AG04450 (cell line): ENCODE data around the gene BTNL2. TPM values are rescaled to one million over a fixed set of nuclear protein-coding genes. Genes with fewer than 3 reads are reported as not detected.

Experiments used
- CTCF ChIA-PET: fragments of 300-600, 350-600 bp; formaldehyde crosslinking; extraction: SDS; loops from one replicate; lab custom pipeline; 2022; ENCODE audit warnings: antibody characterized with exemption, inconsistent platforms; lab: Charles Lee
- POLR2A ChIA-PET: fragments of 350-600 bp; formaldehyde crosslinking; extraction: SDS; loops from one replicate; lab custom pipeline; 2021; ENCODE audit warnings: antibody characterized with exemption, inconsistent platforms; lab: Yijun Ruan, JAX
- DNase-seq: peaks from one replicate; pipeline ENCODE4 v3.0.0-alpha.2; 2011; ENCODE audit warnings: low read depth, low spot score
- H3K27ac ChIP-seq: one replicate; pipeline ENCODE4 v1.5.1; 2012; ENCODE audit warnings: low read depth, low read length, control low read depth
- H3K27me3 ChIP-seq: one replicate; pipeline ENCODE4 v1.6.0; 2012; ENCODE audit warnings: low read length; ENCODE audit not compliant: control insufficient read depth, insufficient read depth
- H3K4me3 ChIP-seq: 2 replicates; pipeline ENCODE4 v1.5.1; 2011; ENCODE audit warnings: mild to moderate bottlenecking, low read depth, low read length, control low read depth
- H3K9me3 ChIP-seq: 2 replicates; pipeline ENCODE4 v1.5.1; 2012; ENCODE audit warnings: low read length; ENCODE audit not compliant: control insufficient read depth, insufficient read depth
- CTCF ChIP-seq: IDR thresholded peaks from 2 replicates; pipeline ENCODE4 v1.5.1; 2011; ENCODE audit warnings: low read depth, low read length, control low read depth, inconsistent platforms
- polyA plus RNA-seq: library from polyadenylated mRNA; depleted of rRNA; stranded (reverse); fragments of >200 nt; gene quantifications from 2 replicates; pipeline ENCODE4 v1.2.3, GENCODE V29; 2011

Gene BTNL2
- polyA plus RNA-seq, 1 experiment = not detected

DNA sequence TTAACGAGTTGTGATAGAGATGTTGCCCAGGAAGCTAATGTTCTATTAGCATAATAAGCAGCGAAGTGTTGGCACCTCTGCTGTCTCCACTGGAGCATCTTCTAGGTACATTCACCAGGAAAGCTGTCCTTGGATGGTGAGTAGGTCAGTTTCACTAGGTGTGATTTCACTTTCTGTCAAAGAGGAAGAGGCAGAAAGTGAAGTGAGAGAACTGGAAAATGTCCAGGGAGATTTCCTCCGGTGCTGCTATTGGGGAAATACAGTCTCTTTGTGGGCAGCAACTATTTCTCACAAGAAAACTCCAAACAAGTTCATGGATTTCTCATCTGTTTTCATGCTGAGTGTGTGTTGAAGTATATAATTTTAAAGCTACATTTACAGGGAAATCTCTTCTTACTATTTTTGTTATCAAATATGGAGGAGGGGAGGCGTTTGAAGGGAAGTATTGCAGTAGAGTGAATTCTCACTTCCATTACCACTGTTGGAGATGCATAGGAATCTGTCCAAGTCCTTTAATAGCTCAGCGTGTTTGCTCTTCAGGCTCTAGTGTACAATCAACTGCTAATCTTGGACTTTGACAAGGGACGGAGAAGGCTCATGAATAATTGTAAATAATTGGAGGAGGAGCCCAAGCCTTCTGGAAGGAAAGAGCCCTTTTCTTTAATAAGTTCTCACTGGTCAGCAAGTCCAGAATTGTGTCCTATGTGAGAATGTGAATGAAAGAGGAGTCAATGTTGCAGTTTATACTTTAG is 19.2 kb downstream of the BTNL2 start:
- TF ChIP-seq CTCF = no peak
- H3K27me3 ChIP-seq = no peaks in the 10 kb centered on the region
- no peak overlapping the region for H3K27ac ChIP-seq
- no peak overlapping the region for H3K4me3 ChIP-seq
- CTCF ChIA-PET = interaction anchor here (0.6 kb wide), 1 partner anchor 43 kb away, joined by 3 read pairs; no protein-coding TSS in a partner anchor
- POLR2A ChIA-PET = no interaction called here
- DNase-seq = no peak
- no peaks in the 10 kb centered on the region for H3K9me3 ChIP-seq

- CTCF ChIA-PET = no interaction called here
- DNase-seq = no peak
- Histone ChIP-seq H3K27ac (no peak overlapping the region), H3K4me3 (no peak overlapping the region), H3K27me3 (peaks cover 3% of the 10 kb centered on the region), H3K9me3 (no peaks in the 10 kb centered on the region)
- POLR2A ChIA-PET = no interaction called here
- no peak for TF ChIP-seq CTCF
Measured at GRCh38 chr6:32386040-32386439, 20.9 kb downstream of the BTNL2 start.

- H3K9me3 ChIP-seq = no peaks in the 10 kb centered on the region
- H3K27ac ChIP-seq = no peak overlapping the region
- POLR2A ChIA-PET = no interaction called here
- no peak overlapping the region for H3K4me3 ChIP-seq
- CTCF ChIA-PET = no interaction called here
- H3K27me3 ChIP-seq = peaks cover 3% of the 10 kb centered on the region
- DNase-seq = no peak
- TF ChIP-seq CTCF = no peak
Measured at GRCh38 chr6:32382757-32383420, 24.1 kb downstream of the BTNL2 start.

DNA sequence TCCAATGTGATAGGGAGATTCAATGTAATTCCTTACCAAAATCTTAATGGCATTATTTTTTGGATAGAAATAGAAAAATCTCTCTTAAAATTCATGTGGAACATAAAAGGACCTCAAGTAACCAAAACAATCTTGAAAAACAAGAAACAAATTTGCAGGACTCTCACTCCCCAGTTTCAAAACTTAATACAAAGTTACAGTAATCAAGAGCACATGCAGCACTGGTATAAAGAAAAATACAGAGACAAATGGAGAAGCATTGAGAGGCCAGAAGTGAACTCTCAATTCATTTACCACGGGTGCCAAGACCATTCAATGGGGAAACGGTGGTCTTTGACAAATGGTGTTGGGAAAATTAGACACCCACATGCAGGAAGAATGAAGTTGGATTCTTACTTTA is 27.4 kb downstream of the BTNL2 start:
- no peak overlapping the region for H3K27ac ChIP-seq
- H3K4me3 ChIP-seq = no peak overlapping the region
- ChIA-PET CTCF (no interaction called here), POLR2A (no interaction called here)
- H3K27me3 ChIP-seq = peaks cover 3% of the 10 kb centered on the region
- no peaks in the 10 kb centered on the region for H3K9me3 ChIP-seq
- no peak for TF ChIP-seq CTCF
- DNase-seq = no peak
